HL-60/S4 treated with phorbol 12-myristate 13-acetate at 8.2 ng/mL for 4 days and 3 days (cell line): ENCODE data around the gene DMD.

Experiments
- in situ Hi-C: fragments of 300-500 bp; cut with MboI; formaldehyde crosslinking; loops from 2 replicates; pipeline ENCODE4 v1.15.0; 2022; ENCODE audit warnings: low sequenced_read_pairs

DMD gene

DNA sequence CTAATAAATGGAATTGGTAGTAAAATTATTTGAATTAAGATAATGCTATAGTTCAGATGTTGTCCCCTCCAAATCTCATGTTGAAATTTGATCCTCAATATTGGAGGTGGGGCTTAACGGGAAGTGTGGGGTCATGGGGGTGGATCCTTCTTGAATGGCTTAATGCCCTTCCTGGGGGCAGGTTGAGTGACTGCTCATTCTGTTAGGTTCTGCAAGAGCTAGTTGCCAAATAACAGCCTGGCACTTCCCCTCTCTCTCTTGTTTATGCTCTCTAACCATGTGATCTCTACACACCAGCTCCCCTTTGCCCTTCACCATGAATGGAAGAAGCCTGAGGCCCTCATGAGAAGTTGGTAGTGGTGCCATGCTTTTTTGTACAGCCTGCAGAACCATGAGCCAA, 1414.7 kb downstream of the DMD start:
- in situ Hi-C loops: no loop called here

DNA sequence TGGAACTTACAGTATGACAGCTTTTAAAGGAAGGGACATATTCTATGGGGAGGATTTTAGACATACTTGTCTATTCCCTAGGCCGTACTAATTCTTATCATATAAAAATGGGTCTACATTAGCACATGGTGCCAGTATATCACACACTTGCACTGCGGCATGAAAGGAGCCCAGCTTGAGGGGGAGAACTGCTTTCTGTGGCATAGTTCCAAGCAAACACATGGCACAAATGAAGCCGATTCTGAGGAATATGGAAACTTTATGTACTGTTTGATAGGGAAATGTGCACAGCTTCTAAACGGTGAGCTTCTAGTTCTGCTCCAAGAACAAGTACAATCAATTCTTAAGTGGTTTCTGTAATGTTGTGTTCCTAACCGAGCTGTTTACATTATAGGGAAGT, 1463.9 kb downstream of the DMD start:
- in situ Hi-C loops: no loop called here

DNA sequence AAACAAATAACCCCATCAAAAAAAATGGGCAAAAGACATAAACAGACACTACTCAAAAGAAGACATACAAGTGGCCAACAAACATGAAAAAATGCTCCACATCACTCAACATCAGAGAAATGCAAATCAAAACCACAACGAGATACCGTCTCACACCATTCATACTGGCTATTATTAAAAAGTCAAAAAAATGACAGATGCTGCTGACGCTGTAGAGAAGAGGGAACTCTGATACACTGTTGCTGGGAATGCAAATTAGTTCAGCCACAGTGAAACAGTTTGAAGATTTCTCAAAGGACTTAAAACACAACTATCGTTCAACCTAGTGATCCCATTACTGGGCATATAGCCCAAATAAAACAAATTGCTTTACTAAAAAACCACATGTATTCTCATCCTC, 1468.3 kb downstream of the DMD start:
- in situ Hi-C loops: no loop called here

DNA sequence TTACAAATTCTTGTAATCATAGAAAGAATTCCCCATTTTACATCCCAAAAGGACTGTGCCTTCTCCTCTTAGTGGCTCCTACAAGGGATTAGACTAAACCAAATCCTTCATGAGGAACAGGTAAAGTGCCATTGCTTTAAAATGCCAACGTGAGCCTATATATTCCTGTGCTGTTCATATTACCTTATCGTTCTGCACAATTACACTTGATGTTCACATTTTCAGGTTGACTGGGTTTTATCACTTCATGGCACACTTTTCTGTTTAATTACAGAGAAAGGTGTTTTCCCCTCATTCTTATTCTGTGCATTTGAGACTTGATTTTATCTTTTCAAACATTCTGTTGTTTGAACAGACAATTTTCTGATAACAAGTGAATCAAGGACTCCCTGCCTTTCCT, 1493.9 kb downstream of the DMD start:
- in situ Hi-C loops: no loop called here

GRCh38 chrX:31715675-31716074, 1495.7 kb downstream of the DMD start:
- in situ Hi-C loops: no loop called here

GRCh38 chrX:31714797-31715196, 1496.6 kb downstream of the DMD start:
- in situ Hi-C loops: no loop called here

- in situ Hi-C loops: no loop called here
Measured at GRCh38 chrX:31713120-31713519, 1498.2 kb downstream of the DMD start.

- in situ Hi-C loops: no loop called here
Measured at GRCh38 chrX:31711166-31711565, 1500.2 kb downstream of the DMD start.

DNA sequence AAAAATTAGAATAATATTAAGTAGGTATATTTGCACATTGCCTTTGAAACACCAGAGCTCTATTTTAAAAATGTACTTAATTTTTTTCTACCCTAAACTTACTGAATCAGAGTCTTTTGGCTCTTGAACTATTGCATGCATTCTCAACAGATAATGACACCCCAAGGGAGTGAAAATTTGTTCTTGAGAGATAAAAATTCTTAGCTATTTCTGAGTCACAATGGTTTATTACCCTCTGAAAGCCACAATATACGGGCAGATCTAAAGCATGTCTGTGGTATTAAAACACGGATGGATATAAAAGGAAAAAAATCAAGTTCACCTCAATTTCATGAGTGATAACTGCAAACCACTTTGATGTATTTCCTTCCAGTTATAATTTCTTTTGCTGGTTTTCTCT, 1503.2 kb downstream of the DMD start:
- in situ Hi-C loops: no loop called here

GRCh38 chrX:31706466-31706865, 1504.9 kb downstream of the DMD start:
- in situ Hi-C loops: no loop called here

GRCh38 chrX:31705816-31706215, 1505.5 kb downstream of the DMD start:
- in situ Hi-C loops: no loop called here

- in situ Hi-C loops: no loop called here
Measured at GRCh38 chrX:31704938-31705337, 1506.4 kb downstream of the DMD start.

GRCh38 chrX:31702222-31702621, 1509.1 kb downstream of the DMD start:
- in situ Hi-C loops: no loop called here

- in situ Hi-C loops: no loop called here
Measured at GRCh38 chrX:31697294-31697916, 1513.9 kb downstream of the DMD start.

DNA sequence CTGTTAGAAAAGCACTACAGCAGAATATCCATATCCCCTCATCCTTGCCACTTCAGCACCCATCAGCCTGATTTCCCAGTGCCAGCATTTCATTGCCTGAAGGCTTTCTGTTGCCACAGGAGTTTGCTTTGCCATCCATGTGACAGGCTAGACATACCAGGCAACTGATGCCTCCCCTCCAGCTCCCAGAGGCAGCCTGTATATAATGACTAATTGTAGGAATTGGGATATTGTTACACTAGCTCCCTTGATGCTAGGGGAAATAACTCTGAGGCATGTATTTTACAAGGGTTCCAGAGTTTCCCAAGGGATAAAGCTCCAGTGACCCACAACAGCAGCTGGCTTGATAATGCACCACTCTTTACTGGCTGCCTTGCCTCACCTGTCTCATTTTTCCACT, 1531.5 kb downstream of the DMD start:
- in situ Hi-C loops: no loop called here

DNA sequence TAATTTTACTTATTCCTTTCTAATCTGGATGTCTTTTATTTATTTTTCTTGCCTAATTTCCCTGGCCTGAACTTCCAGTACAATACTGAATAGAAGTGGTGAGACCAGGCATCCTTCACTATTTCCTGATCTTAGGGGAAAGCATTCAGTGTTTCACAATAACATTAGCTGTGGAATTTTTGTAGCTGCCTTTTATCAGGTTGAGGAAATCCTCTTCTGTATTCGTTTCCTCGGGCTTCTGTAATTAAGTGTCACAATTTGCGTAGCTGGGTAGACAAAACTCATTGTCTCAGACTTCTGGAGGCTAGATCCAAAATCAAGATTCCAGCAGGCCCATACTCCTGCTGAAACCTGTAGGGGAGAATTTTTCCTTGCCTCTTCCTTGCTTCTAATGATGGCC, 1541.1 kb downstream of the DMD start:
- in situ Hi-C loops: no loop called here

DNA sequence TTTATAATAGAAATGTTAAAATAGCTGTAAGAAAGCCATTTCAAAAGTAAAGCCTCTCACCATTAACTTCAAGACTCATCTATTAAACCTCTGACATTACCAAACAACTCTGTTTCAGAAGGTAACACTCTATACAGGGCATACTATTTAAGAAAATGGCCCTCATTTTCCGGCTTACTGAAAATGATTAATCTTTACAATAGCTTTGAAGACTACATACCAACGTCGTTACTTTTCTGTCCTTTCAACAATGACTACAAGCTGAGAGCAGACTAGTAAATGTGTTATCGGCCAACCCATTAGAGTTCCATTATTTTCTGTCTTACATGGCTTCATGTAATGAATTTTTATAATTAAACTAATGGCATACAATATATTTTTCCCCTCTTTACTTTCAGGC, 1545.9 kb downstream of the DMD start:
- in situ Hi-C loops: no loop called here

GRCh38 chrX:31663172-31663571, 1548.2 kb downstream of the DMD start:
- in situ Hi-C loops: no loop called here

GRCh38 chrX:31661280-31661810, 1550.0 kb downstream of the DMD start:
- in situ Hi-C loops: no loop called here

GRCh38 chrX:31658360-31658759, 1553.0 kb downstream of the DMD start:
- in situ Hi-C loops: no loop called here

GRCh38 chrX:31656013-31656412, 1555.3 kb downstream of the DMD start:
- in situ Hi-C loops: no loop called here

- in situ Hi-C loops: no loop called here
Measured at GRCh38 chrX:31653422-31653821, 1557.9 kb downstream of the DMD start.

DNA sequence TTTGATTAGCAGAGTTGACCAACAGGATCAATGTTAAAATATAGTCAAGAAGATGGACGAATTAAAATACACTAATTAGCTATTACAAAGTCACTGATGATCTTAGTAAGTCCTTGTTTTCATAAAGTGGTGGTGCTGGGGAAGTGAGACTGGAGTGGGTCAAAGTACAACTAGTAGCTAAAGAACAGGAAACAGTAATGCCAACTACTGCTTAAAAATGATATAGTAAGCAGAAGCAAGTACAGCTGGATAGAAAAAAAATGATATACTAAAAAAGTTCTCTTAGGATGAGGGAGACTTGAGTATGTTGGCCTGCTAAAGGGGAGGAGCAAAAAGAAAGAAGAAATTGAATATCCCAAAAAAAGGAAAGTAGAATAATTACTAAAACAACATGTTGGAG, 1558.7 kb downstream of the DMD start:
- in situ Hi-C loops: no loop called here
